ENCODE data around the gene PSME3IP1.

The PSME3IP1 gene

GRCh38 chr16:57169327-57169726 is 16.5 kb downstream of the PSME3IP1 start:
- no peak for DNase-seq

DNA sequence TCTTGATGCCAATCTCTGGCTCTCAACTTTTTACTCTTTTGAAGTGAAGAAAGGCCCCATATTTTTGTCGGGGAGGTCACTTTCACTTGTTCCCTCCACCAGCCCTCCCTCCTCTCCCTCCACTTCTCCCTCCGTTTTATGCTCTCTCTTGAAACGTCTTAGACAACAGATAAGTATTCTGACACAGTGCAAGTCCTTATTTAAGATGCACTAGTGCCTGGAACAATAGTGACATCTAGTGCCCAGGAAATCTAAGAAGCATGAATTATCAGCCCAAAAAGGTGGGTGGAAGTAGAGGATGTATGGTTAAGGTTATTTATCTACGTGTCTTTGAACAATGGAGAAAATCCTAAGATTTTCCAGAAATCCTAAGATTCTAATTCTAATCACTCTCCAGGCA is 17.9 kb downstream of the PSME3IP1 start:
- peak in 4 of 56 donors; percentile 32 to 69 (median 42) for DNase-seq

DNA sequence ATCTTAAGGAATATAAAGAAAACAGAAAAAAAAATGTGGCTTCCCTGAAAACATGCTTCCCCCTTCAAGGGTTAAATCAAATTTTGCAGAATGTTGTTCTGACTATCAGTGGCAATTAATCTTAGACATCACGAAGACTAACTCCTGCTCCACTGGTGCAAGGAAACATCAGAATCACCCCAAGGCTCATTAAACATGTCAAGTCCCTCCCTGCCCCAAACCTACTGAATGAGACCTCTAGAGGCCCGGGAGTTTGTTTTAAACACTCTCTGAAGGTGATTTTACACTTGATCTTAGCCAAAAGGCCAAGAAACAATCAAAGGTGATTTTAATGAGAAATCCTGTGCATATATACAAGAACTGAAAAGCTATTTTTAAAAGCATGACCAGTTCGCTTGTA is 18.3 kb downstream of the PSME3IP1 start:
- DNase-seq: no peak

GRCh38 chr16:57166951-57167350 is 18.9 kb downstream of the PSME3IP1 start:
- DNase-seq: no peak

GRCh38 chr16:57166451-57166850 is 19.4 kb downstream of the PSME3IP1 start:
- no peak for DNase-seq

DNA sequence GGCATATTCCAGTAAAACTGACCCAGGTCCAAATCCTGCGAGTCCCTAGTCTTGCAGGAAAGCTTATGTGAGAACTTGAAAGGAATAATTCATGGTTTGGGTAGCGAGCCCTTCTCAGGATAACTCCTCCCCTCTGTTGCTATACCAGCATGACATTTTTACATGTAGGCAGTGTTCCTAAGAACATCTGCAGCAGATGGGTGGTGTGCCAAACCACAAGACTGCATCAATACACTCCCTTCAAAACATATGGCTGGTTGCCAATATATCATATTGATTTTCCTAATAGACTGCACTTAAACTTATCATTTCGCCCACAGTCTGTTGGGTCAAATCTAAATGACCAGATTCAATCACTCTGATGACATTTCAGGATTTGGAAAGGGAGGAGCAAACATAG is 19.9 kb downstream of the PSME3IP1 start:
- peak in 1 of 56 donors; percentile 31 for DNase-seq

DNA sequence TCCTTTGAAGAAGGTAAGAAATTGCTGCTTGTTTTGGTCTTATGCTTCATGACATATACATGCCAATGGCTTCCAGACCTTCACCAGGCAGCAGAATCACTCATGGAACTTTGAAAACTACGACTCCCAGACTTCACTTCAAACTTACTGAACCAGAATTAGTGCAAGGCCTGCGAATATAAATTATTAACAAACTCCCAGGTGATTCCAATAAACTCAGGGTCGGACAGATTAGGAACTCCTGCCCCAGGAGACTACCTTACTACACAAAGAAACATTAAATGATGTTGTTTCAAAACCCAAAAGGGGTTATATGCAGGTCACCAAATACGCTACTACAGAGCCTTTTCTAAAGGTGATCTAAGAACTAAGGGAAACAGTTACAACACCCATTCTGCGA is 20.4 kb downstream of the PSME3IP1 start:
- no peak for DNase-seq

DNA sequence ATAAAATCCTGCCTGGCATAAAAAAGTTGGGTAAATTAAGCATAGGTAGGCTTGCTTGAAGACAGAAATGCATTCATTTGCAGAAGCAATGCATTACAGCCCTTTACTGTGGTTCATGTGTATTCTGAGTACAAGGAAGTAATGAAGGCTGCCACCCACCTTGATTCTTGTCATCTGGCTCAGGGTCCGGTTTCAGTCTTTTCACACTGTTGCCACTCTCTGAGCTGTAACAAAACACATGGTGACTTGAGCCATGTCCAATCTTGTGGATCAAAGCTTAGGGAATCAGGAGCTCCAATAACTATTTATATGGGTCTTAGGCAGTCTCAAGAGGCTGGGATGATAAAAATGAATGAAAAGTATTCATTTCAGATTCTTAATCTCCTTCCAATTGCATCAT is 22.0 kb downstream of the PSME3IP1 start:
- no peak for DNase-seq

DNA sequence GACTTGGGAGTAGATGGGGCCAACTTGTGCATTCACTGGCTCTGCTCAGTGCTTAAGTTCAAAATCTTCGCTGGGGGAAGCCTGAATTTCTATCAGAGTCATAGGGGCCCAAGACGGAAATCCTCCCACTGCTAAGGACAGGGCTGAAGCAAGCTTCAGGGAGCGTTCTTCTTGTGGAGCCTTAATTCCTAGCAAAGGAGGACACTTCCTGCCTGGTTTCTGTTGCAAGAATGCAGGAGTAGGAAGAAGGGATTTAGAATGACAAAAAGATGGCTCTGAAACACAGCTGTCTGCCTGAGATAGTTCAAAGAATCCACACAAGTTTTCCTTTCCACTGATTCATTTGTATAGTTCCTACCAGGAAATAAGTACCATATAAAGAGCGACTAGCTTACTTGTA is 26.4 kb downstream of the PSME3IP1 start:
- no peak for DNase-seq

DNA sequence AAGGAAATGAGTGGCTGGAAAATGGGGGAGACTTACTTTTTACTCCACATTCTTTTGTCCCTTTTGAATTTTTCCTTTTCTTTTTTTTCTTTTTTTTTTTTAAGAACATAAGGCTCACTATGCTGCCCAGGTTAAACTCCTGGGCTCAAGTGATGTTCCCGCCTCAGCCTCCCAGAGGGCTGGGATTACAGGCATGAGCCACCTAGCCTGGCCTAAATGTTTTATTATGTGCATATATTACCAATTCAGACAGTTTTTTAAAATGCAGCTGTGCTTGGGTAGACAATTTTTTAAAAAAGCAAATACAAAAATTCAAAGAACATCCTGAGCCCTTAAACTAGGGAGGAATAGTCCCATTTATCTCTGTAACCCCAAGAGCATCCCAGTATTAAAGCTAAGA is 28.3 kb downstream of the PSME3IP1 start:
- no peak for DNase-seq

- no peak for DNase-seq
These were observed 29.5 kb downstream of the PSME3IP1 start for GRCh38 chr16:57156351-57156703.

GRCh38 chr16:57155702-57156350 is 30.0 kb downstream of the PSME3IP1 start:
- no peak for DNase-seq

- no peak for DNase-seq
These were observed 32.0 kb downstream of the PSME3IP1 start for GRCh38 chr16:57153841-57154240.

GRCh38 chr16:57152096-57153093 is 33.4 kb downstream of the PSME3IP1 start:
- DNase-seq: peak in 6 of 56 donors; percentile 29 to 54 (median 46)

DNA sequence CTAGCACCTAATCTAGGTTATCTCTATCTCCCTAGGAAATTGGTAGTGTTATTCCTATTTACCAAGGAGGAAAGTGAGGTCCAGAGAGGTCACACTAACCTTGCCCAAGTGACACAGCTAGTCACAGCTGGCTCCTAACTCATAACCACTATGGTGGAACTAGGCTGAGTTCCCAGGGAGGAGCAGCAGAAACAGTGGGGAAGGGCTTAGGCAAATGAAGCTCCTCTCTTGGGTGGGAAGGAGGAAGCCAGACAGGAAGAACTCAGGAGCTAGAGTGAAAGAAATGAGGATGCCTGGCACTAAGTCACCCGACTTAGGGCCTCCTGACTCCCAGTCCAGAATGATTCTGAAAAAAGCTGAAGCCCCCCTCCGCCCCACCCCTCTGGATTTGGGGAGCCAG is 34.5 kb downstream of the PSME3IP1 start:
- no peak for DNase-seq

GRCh38 chr16:57150682-57151330 is 35.0 kb downstream of the PSME3IP1 start:
- no peak for DNase-seq

DNA sequence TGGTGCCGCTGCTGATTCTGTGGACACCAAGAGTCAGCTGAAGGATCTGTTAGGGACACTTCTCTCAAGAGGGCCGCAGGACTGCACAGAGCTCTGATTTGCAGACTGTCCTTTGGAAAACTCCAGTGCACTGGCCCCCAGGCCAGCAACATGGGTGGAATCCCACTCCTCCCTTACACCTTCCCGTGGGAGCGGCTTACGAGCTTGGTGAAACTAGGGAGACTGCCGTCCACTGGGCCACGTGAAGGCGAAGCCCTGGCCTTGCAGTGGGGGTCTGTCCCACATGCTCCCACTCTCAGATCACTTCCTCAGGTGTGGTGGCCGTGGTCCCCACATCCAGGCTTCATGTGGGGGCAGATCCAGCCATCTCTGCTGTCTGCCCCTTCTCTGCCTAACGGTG is 36.4 kb downstream of the PSME3IP1 start:
- DNase-seq: no peak

DNA sequence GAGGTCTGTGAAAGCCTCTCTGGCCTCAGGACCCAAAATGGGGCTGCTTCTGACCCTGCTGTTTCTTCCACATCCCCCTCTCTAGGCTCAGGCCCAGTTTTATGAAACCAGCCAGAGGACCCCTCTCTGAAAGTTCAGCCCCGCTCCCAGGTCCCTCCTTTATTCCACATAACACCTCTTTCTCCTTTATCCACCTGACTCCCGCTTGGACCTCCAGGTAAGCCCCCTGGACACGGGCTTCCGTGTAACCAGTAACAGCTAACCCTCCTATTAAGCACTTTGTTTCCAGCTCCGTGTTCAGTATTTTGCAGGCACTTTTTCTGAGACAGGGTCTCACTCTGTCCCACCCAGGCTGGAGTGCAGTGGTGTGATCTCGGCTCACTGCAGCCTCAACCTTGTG is 37.4 kb downstream of the PSME3IP1 start:
- no peak for DNase-seq

DNA sequence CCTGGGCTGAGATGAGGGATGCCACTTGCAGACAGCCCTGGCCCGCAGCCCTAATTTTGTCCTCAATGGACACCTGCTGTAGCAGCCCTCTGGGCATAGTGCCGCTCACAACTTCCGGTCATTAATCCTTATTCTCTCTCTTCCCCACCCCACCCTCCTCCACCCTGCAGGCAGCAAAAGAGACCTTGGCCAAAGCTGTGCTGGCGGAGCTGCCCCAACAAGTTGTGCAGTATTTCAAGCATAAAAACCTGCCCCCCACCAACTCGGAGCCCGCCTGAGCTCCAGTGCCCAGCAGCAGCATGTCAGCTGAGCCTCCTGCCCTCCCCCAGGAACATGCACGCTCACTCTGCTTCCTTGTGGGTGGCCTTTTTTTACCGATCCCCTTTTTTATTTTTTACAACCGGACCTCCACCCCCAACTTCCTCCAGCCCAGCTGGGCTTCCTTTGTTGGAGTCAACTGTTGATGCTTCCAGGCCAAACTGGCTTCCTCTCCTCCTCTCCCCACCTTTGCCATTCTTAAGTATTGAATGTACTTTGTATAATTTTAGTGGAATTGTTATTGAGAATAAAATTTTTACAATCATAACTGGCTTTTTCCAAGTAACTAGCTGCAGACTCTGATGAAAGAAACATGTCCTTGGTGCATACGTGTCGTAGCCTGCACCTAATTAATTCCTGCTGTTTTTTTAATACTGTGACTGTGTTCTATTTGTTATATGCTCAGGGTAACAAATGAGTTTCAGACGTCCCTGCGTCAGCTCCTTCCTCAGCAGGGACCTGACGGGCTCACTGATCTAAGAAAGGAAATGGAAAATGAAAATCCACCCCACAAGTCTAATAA is 38.2 kb downstream of the PSME3IP1 start:
- DNase-seq: peak in 16 of 56 donors; percentile 27 to 69 (median 47)

DNA sequence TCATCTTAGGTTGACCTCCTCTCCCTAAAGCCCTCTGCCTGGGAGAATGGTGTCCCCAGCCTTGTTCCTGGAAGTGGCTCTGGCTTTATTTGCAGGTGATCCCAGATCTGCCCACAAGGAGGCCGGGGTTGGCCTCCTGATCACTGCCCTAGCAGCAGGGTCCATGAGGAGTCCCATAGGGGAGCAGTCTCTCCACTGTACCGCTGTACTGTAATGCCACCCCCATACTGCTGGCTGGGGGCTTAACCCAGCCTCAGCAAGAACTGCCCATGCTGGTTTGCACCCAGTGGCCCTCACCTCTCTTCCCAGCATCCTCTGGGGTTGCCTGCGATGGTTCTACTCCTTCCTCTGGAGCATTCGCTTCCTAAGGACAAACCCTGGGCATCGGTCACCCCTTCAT is 39.1 kb downstream of the PSME3IP1 start:
- DNase-seq: no peak

- peak in 1 of 56 donors; percentile 26 for DNase-seq
These were observed 39.7 kb downstream of the PSME3IP1 start for GRCh38 chr16:57146040-57146647.
